ENCODE results near the gene DPEP2. TPM values are rescaled to one million over a fixed set of nuclear protein-coding genes. Genes with fewer than 3 reads are reported as not detected.
"Not testable (repeated sequence)": the region's sequence is repeated elsewhere in the genome, so short reads cannot be mapped to it uniquely, and the experiment has no call there.

DPEP2 gene
- total RNA-seq, 1 donor from 2014 or later = 1.8 TPM

GRCh38 chr16:67976205-67976604, 23.1 kb downstream of the DPEP2 start:
- no peak for DNase-seq

DNA sequence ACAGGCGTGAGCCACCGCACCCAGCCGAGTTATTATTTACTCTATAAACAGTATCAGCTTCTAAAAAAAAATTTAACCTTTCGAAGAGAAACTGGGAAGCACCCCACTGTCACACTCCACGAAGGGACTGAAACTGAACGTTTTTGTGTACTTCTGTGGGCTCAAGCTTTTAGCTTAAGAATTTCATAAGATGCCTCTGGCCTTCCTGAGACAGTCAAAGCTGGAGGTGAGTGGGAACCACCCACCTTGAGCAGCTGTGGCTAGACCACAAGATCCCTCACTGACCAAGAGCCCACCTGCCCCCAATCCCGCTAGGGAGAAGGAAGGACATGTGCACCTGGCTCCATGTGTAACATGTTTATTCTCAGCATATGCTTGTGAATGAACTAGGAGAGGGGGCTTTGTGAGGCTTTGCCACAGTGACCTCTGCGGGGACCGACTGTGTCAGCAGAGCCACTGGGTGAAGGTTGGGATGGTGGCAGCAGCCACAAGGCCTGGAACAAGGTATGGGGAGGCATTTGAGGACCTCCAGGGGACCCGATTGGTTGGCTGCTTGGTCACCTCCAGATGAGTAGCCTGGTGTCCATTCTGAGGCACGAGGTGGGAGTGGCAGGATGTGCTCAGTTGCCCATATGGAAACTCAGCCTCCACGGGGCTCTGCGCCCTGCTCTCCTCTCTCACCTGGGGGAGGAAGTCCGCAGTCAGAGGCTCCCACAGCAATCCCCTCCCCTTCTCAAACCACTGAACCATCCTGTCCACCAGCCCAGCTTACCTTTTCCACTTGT, 23.8 kb downstream of the DPEP2 start:
- DNase-seq = no peak

DNA sequence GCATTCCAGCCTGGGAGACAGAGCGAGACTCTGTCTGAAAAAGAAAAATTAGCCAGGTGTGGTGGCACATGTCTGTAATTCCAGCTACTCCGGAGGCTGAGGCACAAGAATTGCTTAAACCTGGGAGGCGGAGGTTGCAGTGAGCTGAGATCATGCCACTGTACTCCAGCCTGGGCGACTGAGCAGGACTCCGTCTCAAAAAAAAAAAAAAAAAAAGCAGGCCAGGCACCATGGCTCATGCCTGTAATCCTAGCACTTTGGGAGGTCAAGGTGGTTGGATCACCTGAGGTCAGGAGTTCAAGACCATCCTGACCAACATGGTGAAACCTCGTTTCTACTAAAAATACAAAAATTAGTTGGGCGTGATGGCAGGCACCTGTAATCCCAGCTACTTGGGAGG, 27.0 kb downstream of the DPEP2 start:
- DNase-seq = not testable (repeated sequence)

DNA sequence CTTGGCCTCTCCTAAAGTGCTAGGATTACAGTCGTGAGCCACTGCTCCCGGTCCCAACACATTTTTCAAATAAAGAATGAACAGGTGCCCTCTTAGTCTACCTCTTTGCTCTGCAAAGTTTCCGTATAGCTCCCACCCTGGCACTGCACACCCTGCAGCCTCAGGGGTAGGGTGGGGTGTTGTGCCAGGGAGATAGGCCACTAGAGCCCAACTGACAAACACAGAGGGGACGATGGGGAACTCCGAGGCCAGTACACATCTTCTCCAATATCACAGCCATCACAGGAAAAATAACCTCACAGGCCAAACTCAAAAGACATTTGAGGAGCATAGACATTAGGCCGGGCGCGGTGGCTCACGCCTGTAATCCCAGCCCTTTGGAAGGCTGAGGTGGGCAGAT, 28.2 kb downstream of the DPEP2 start:
- no peak for DNase-seq

DNA sequence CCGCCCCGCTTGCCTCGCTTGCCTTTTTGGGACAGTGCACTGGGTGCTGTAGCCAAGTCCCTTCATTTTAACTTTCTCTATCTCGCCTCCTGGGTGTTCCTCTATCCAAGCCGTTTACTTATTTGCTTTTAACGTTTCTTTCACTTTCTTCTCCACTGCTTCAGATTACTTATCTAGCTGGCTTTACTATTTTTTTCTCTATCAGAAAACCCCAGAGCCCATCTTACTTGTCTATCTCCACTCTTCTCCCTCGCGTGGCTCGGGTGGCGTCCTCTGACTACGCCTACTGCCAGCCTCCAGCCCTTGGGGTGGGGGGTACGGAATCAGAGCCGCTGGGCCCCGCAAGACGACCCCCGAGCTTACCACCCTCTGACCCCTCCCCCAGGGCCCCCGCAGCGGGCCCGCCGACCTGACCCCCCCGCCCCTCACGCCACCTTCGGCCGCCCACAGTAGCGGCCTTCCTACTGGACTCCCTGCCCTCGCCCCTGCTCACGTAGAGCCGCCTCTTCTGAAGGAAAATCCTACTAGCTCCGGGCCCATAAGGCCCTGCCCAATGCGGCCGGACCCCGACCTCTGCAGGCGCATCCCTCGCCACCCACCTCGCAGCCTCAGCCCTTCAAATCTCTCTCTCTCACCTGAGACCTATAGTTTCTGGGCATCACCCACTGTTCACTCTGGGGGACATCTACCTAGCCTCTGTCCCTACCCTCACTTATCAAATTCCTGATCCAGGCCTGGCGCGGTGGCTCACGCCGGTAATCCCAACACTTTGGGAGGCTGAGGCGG, 29.8 kb downstream of the DPEP2 start:
- no peak for DNase-seq

DNA sequence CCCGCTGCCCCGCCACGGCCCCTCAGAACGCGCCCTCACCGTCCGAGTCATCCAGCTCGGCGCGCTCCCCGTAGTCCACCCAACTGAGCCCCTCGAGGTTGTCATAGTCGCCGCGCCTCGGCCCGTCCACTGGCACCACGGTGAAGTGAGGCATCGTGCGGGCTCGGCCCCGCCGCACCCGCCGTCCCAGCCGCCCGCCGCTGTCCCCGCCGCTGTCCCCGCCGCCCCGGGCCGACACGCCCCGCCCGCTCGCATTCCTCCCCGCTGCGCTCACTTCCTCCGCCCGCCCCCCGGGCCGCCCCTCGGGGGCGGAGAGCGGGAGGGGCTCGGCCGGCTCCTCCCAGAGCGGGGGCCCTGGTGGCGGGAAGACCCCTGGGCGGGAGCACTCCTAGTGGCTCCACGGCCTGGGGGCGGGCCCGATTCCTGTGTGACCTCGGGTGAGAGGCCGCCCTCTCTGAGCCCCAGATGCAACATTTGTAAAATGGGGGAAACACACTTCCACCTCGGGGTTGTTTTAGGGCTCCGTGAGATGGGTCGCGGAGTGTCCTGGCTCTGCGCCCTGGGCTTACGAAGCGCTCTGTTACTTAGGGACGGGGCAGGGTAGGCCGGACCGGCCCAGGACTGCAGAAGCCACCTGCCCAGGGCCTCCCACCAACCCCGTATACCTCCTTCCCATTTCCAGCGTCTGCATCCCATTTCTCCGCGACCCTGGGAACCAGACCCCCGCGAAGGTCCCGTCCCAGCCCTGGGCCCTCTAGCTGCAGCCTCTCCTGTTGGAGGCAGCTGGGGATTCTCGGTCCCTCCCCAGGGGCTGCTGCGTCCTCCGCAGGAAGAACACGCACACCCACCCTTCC, 30.7 kb downstream of the DPEP2 start, which contains the start of gene SLC12A4:
TSS of gene SLC12A4 (minus strand) at position 238 of the 854 bp plus-strand sequence. CDS start at position 154, 84 bp downstream.
- peak; percentile 92 for DNase-seq

GRCh38 chr16:67967958-67968399, 31.3 kb downstream of the DPEP2 start:
- DNase-seq = no peak

DNA sequence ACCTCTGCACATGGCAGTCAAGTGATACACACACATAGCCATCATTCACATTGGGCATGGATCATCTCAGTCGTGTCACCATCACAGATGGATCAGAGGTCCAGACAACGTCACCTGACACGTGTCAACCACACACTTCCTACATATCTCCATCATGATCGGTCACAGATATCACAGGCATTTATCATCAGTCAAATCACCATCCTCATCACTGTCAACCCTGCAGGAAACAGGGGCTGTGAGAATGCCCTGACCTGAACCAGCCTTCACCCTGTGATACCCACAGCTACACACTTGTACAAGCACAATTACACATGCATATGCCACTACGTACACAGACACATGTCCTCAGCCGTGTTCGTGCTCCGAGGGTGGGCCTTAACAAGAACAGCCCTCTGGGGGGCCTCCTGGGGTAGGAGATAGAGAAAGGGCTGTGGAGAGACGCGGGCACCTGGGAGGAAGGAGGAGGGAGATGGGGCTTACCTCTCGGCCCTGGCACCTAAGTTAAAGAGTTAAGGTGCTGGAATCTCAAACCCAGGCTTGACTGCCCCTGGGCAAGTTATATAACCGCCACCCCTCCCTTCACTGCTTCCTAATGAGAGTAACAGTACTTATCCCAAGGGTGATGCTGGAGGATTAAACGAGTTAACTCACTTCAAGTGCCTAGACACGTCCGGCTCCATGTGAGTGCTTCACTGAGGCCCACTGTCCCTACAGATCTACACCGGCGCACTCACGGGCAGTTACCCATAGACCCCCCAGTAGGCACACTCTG, 31.9 kb downstream of the DPEP2 start:
- no peak for DNase-seq

- no peak for DNase-seq
Measured at GRCh38 chr16:67966549-67967182, 32.6 kb downstream of the DPEP2 start.

DNA sequence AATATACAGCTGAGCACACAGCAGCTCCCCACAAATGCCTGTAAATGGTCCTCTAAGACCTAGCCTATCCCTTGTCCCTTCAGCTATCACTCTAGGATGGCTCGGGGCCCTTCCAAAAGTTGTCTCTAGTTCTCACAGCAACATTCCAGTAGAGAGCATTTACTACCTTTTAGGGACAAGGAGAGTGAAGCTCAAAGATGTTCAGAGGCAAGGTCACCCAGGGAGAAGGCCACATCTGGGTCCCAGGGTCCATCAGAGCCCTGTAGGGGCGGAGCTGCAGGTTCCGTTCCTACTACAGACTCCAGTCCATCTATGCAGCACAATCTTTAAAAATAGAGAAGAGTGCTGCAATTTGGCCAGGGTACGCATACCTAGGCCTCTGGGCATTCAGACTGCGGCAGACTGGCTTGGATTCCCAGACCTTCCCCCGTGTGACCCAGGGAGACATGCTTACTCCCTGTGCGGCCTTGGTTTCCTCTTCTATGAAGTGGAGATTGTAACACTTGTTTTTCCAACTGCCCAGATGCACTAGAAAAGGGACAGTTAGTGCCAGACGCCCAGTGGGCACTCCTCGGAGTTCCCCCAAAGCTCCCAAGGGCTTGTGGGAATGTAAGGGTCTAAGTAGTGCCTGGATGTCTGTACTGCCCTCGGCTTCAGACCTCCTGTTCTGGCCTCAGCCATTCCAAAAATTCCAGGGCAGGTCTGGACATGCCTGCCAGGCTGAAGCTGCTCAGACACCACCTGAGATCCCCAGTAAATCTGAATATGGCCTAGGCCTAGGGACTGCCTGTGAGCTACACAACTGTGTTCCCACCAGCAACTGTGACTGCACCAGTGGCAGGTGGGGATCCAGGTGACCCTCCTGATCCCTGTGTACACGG, 33.4 kb downstream of the DPEP2 start:
- no peak for DNase-seq

DNA sequence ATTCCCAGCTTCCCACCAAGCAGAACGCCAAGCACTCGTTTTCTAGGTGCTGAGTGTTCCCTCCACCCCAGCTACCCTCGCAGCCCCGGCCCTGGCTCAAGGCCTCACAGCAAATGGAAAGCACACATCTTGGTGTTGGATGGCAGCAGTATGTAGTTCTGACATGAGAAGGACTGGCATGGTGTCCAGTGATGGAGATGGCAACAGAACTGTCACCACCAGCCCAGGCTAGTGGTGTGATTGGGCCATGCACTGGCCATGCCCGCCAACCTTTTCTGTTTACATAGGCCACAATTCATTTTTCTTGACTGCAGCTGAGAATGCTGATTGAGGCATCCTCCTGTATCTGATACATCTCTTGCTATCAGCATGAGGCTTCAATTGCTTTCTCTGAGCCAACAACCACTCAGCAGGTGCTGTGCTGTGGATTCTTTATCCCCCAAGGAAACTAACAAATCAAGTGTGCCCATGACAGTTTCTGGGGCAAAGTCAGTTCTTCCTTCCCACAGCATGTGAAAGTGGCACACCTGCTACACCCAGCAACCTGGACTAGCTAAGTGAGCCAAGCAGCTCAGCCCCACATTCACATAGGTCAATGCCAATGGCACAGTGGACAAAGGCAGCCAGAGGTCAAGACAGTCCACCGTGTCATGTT, 34.7 kb downstream of the DPEP2 start:
- no peak for DNase-seq

- DNase-seq = no peak
Measured at GRCh38 chr16:67963662-67964321, 35.5 kb downstream of the DPEP2 start.

DNA sequence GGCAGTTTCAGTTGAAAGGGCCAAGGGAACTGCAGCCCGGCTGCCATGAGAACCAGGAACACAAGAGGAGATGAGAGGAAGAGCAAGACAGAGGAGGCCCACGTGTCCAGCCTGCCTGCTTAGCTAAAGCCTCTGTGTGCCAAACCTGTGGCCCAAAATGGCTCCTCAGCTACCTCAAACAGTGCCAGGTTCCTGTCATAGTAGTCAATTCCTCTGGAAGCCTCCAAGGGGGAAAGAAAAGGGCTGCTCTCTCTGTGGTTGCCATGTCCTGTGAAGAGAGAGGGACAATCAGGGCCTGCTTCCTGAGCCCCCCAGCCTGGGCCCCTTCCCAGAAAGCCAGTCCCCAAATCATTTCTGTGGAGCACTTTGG, 36.0 kb downstream of the DPEP2 start:
- no peak for DNase-seq

DNA sequence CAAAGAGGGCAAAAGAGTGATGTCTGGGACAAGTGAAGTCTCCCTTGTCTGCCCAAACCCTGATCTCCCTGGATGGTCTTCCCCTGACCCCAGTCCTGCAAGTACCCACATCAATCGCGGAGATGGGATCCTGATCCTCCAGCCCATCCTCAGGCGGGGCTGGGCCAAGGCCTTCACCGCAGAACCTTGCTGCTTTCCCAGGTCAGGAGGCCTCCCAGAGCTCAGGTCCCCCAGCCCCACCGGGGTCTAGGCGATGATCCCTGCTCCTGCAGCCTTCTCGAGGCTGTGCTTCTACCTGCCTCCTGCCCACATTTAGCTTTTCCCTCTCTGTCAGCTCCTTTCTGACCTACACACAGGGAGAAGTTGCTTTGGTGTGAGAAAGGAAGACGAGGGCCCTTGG, 37.1 kb downstream of the DPEP2 start:
- DNase-seq = no peak

- DNase-seq = no peak
Measured at GRCh38 chr16:67961551-67961957, 37.7 kb downstream of the DPEP2 start.

DNA sequence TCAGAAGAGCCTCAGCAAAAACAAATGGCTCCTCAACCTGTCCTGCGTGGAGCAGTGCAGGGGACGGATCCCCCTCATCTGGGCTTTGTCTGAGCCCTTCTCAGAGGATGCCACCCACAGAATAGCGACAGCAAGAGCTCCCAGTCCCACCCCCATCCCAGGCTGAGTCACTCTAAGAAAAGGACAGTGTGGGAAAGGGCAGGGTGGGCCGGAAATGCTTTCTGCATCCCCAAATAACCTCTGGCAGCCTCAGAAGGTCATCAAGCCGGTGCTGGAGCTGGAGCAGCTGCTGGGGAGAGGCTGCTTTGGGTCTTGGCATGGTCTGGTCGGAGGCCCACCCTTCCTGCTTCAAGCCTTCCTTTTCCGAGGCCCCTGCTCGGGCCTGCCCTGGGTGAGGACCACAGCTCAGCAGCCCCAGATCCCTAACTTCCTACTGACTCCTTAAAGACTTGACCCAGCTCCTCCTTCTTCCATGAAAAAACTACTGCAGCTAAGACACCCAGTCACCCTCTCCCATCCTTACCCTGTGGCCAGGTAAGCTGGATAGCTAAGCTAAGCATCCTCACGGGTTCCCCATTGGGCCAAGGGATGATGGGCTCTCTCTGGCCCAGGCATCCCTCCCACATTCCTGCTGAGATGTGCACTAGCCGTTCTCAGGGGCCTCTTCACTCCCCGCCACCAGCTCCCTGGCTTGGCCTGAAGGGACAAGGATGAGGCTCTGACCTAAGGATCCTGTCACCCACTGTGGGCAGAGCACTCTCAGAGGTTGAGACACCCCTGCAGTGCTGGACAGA, 39.6 kb downstream of the DPEP2 start:
- DNase-seq = no peak

GRCh38 chr16:67957622-67958021, 41.7 kb downstream of the DPEP2 start:
- DNase-seq = no peak
